HL-60 (cell line): ENCODE data around the gene PPP1R12C.

Experiments
- DNase-seq, 2 experiments: peaks; one replicate each; pipeline ENCODE4 v3.0.0-alpha.2; 2010 to 2020; ENCODE audit warnings: low read depth in 1 of 2, low spot score in 1 of 2
- H3K27ac ChIP-seq: fragments of 250-450 bp; sonication (Bioruptor Pico); replicated peaks from 2 replicates; pipeline ENCODE4 v1.5.1; 2020; ENCODE audit warnings: mild to moderate bottlenecking, moderate library complexity
- H3K27me3 ChIP-seq: fragments of 250-450 bp; sonication (Bioruptor Pico); 2 replicates; pipeline ENCODE4 v1.5.1; 2021; ENCODE audit warnings: mild to moderate bottlenecking, moderate library complexity; ENCODE audit not compliant: insufficient read depth, poor library complexity, severe bottlenecking
- H3K4me3 ChIP-seq: replicated peaks from 2 replicates; pipeline ENCODE4 v1.5.1; 2011; ENCODE audit warnings: mild to moderate bottlenecking, control low read depth, low read length; ENCODE audit not compliant: insufficient read depth
- CTCF ChIP-seq: IDR thresholded peaks from one replicate; pipeline ENCODE4 v1.5.1; 2011; ENCODE audit warnings: low read length, control low read depth, inconsistent platforms; ENCODE audit not compliant: insufficient read depth
- GABPA ChIP-seq: IDR thresholded peaks from 2 replicates; pipeline ENCODE4 v1.6.1; 2012; ENCODE audit warnings: low read depth
- POLR2AphosphoS5 ChIP-seq: IDR thresholded peaks from 2 replicates; pipeline ENCODE4 v1.6.1; 2012; ENCODE audit warnings: low read depth
- SPI1 ChIP-seq: IDR thresholded peaks from 2 replicates; pipeline ENCODE4 v1.6.1; 2012; ENCODE audit warnings: low read depth, mild to moderate bottlenecking, borderline replicate concordance
- TF ChIP-seq, protein P1 (sequence below): IDR thresholded peaks from 2 replicates; pipeline ENCODE4 v1.6.1; 2012; ENCODE audit warnings: low read depth; ENCODE audit not compliant: insufficient replicate concordance

PPP1R12C gene

DNA sequence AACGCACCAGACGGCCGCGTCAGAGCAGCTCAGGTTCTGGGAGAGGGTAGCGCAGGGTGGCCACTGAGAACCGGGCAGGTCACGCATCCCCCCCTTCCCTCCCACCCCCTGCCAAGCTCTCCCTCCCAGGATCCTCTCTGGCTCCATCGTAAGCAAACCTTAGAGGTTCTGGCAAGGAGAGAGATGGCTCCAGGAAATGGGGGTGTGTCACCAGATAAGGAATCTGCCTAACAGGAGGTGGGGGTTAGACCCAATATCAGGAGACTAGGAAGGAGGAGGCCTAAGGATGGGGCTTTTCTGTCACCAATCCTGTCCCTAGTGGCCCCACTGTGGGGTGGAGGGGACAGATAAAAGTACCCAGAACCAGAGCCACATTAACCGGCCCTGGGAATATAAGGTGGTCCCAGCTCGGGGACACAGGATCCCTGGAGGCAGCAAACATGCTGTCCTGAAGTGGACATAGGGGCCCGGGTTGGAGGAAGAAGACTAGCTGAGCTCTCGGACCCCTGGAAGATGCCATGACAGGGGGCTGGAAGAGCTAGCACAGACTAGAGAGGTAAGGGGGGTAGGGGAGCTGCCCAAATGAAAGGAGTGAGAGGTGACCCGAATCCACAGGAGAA lies 1.9 kb downstream of the PPP1R12C start:
- TF ChIP-seq POLR2AphosphoS5 (no peak), GABPA (no peak), CTCF (no peak), SPI1 (no peak)
- TF ChIP-seq, protein P1, sequence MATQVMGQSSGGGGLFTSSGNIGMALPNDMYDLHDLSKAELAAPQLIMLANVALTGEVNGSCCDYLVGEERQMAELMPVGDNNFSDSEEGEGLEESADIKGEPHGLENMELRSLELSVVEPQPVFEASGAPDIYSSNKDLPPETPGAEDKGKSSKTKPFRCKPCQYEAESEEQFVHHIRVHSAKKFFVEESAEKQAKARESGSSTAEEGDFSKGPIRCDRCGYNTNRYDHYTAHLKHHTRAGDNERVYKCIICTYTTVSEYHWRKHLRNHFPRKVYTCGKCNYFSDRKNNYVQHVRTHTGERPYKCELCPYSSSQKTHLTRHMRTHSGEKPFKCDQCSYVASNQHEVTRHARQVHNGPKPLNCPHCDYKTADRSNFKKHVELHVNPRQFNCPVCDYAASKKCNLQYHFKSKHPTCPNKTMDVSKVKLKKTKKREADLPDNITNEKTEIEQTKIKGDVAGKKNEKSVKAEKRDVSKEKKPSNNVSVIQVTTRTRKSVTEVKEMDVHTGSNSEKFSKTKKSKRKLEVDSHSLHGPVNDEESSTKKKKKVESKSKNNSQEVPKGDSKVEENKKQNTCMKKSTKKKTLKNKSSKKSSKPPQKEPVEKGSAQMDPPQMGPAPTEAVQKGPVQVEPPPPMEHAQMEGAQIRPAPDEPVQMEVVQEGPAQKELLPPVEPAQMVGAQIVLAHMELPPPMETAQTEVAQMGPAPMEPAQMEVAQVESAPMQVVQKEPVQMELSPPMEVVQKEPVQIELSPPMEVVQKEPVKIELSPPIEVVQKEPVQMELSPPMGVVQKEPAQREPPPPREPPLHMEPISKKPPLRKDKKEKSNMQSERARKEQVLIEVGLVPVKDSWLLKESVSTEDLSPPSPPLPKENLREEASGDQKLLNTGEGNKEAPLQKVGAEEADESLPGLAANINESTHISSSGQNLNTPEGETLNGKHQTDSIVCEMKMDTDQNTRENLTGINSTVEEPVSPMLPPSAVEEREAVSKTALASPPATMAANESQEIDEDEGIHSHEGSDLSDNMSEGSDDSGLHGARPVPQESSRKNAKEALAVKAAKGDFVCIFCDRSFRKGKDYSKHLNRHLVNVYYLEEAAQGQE: no peak

DNA sequence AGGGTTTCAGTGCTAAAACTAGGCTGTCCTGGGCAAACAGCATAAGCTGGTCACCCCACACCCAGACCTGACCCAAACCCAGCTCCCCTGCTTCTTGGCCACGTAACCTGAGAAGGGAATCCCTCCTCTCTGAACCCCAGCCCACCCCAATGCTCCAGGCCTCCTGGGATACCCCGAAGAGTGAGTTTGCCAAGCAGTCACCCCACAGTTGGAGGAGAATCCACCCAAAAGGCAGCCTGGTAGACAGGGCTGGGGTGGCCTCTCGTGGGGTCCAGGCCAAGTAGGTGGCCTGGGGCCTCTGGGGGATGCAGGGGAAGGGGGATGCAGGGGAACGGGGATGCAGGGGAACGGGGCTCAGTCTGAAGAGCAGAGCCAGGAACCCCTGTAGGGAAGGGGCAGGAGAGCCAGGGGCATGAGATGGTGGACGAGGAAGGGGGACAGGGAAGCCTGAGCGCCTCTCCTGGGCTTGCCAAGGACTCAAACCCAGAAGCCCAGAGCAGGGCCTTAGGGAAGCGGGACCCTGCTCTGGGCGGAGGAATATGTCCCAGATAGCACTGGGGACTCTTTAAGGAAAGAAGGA lies 2.8 kb downstream of the PPP1R12C start:
- H3K27ac ChIP-seq: no peak overlapping the region
- TF ChIP-seq POLR2AphosphoS5 (no peak), GABPA (no peak), CTCF (no peak), SPI1 (no peak)
- TF ChIP-seq, protein P1: no peak
- no peak overlapping the region for H3K4me3 ChIP-seq
- H3K27me3 ChIP-seq: no peaks in the 10 kb centered on the region
- DNase-seq: no peak

More for the DNA sequence above, 1.9 kb downstream of the PPP1R12C start:
- no peak for DNase-seq
- H3K27me3 ChIP-seq: no peaks in the 10 kb centered on the region
- peak overlapping the region; percentile 71 for H3K4me3 ChIP-seq
- no peak overlapping the region for H3K27ac ChIP-seq

DNA sequence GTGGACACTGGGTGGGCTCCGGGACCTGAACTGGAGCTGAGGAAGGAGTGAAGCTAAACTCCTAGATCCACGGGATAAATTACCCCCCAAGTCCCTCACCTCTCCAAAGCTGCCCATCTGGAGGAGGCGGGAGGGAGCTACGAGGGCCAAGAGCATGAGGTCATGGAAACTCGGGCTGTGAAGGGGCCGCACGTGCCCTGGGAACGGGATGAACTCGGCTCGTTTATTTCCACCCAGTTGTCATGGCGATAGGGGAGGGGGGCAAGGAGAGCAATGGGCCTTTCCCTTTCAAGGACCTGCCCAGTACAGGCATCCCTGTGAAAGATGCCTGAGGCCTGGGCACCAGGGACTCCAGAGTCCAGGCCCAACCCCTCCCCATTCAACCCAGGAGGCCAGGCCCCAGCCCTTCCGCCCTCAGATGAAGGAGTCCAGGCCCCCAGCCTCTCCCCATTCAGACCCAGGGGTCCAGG lies 3.8 kb downstream of the PPP1R12C start:
- DNase-seq: peak in 1 of 2 experiments; percentile 42
- TF ChIP-seq GABPA (no peak), CTCF (no peak), POLR2AphosphoS5 (no peak), SPI1 (no peak)
- TF ChIP-seq, protein P1: no peak

More for the DNA sequence above, 3.8 kb downstream of the PPP1R12C start:
- Histone ChIP-seq H3K27me3 (no peaks in the 10 kb centered on the region), H3K27ac (no peak overlapping the region), H3K4me3 (no peak overlapping the region)
